IMR-90 (cell line): ENCODE data around the gene FRMPD4. TPM values are rescaled to one million over a fixed set of nuclear protein-coding genes. Genes with fewer than 3 reads are reported as not detected.

Source experiments
- ATAC-seq: fragments of 200-7000 bp; cut with Tn5 transposase; 2 replicates; pipeline ENCODE4 v1.9.1; 2020; ENCODE audit warnings: low read depth, mild to moderate bottlenecking, moderate library complexity
- BruUV-seq: library from RNA; stranded (reverse); fragments of 400-500 nt; replicated peaks from 2 replicates; lab custom pipeline; 2021; lab: Mats Ljungman, UMichigan
- CTCF ChIA-PET: fragments of 300-600 bp; formaldehyde crosslinking; extraction: SDS; loops from one replicate; lab custom pipeline; 2021; ENCODE audit warnings: antibody characterized with exemption; lab: Yijun Ruan, JAX
- POLR2A ChIA-PET: fragments of 300-600 bp; sonication (Branson Sonifier 250); formaldehyde crosslinking; loops from one replicate; lab custom pipeline; 2022; ENCODE audit warnings: antibody characterized with exemption; ENCODE audit not compliant: unreplicated experiment; lab: Charles Lee
- DNase-seq: peaks from one replicate; pipeline ENCODE4 v3.0.0; 2013
- H2AFZ ChIP-seq: replicated peaks from 2 replicates; pipeline ENCODE3; 2013; ENCODE audit warnings: low read length, mild to moderate bottlenecking; ENCODE audit not compliant: poor library complexity
- H2AK5ac ChIP-seq: 2 replicates; pipeline ENCODE4 v1.6.1; 2013; ENCODE audit warnings: low read depth, low read length, inconsistent platforms
- H2AK9ac ChIP-seq: replicated peaks from 2 replicates; pipeline ENCODE3; 2013; ENCODE audit warnings: mild to moderate bottlenecking, low read depth, low read length, moderate library complexity; ENCODE audit not compliant: poor library complexity
- H2BK120ac ChIP-seq: 2 replicates; pipeline ENCODE4 v1.6.1; 2013; ENCODE audit warnings: low read depth, low read length, inconsistent platforms
- H2BK15ac ChIP-seq: 3 replicates; pipeline ENCODE4 v1.6.1; 2013; ENCODE audit warnings: low read depth, low read length, inconsistent platforms
- H2BK20ac ChIP-seq: 2 replicates; pipeline ENCODE4 v1.6.1; 2013; ENCODE audit warnings: low read depth, mild to moderate bottlenecking, inconsistent platforms, low read length, moderate library complexity
- H2BK5ac ChIP-seq: 2 replicates; pipeline ENCODE4 v1.6.1; 2013; ENCODE audit warnings: mild to moderate bottlenecking, low read depth, low read length, inconsistent platforms; ENCODE audit not compliant: poor library complexity, severe bottlenecking
- H3K14ac ChIP-seq: replicated peaks from 2 replicates; pipeline ENCODE4 v1.6.1; 2013; ENCODE audit warnings: low read depth, low read length, inconsistent platforms
- H3K18ac ChIP-seq: 2 replicates; pipeline ENCODE4 v1.6.1; 2013; ENCODE audit warnings: low read depth, low read length, control low read depth
- H3K23ac ChIP-seq: 2 replicates; pipeline ENCODE4 v1.6.1; 2013; ENCODE audit warnings: low read depth, low read length, inconsistent platforms
- H3K27ac ChIP-seq: 2 replicates; pipeline ENCODE4 v1.5.1; 2013; ENCODE audit warnings: mild to moderate bottlenecking, control low read depth, low read length; ENCODE audit not compliant: insufficient read depth
- H3K27me3 ChIP-seq: 2 replicates; pipeline ENCODE4 v1.6.1; 2013; ENCODE audit warnings: low read length; ENCODE audit not compliant: control insufficient read depth, insufficient read depth
- H3K36me3 ChIP-seq: 2 replicates; pipeline ENCODE4 v1.6.1; 2013; ENCODE audit warnings: low read length, mixed read lengths; ENCODE audit not compliant: control insufficient read depth, insufficient read depth
- H3K4ac ChIP-seq: 2 replicates; pipeline ENCODE4 v1.6.1; 2013; ENCODE audit warnings: low read depth, low read length, inconsistent platforms
- H3K4me1 ChIP-seq: 2 replicates; pipeline ENCODE4 v1.6.1; 2013; ENCODE audit warnings: low read length, mixed read lengths; ENCODE audit not compliant: control insufficient read depth, insufficient read depth
- H3K4me2 ChIP-seq: 2 replicates; pipeline ENCODE4 v1.6.1; 2013; ENCODE audit warnings: low read depth, mild to moderate bottlenecking, control low read depth, low read length, moderate library complexity
- H3K4me3 ChIP-seq: 2 replicates; pipeline ENCODE4 v1.5.1; 2013; ENCODE audit warnings: low read depth, mild to moderate bottlenecking, control low read depth, low read length, moderate library complexity; ENCODE audit not compliant: insufficient read depth
- H3K56ac ChIP-seq: 2 replicates; pipeline ENCODE4 v1.6.1; 2013; ENCODE audit warnings: low read length, inconsistent platforms; ENCODE audit not compliant: insufficient read depth; ENCODE audit errors: extremely low read depth
- H3K79me1 ChIP-seq, 2 experiments: 2 replicates each; pipeline ENCODE4 v1.6.1; 2013; ENCODE audit warnings: low read length in 2 of 2, inconsistent platforms in 1 of 2, low read depth in 1 of 2
- H3K9ac ChIP-seq: 2 replicates; pipeline ENCODE4 v1.6.1; 2013; ENCODE audit warnings: low read depth, low read length, control low read depth
- H3K9me1 ChIP-seq: 2 replicates; pipeline ENCODE4 v1.6.1; 2013; ENCODE audit warnings: low read length, inconsistent platforms; ENCODE audit not compliant: insufficient read depth
- H3K9me3 ChIP-seq: 2 replicates; pipeline ENCODE4 v1.6.1; 2013; ENCODE audit warnings: low read length; ENCODE audit not compliant: control insufficient read depth, insufficient read depth
- H4K20me1 ChIP-seq: 2 replicates; pipeline ENCODE4 v1.6.1; 2013; ENCODE audit warnings: low read length, inconsistent platforms; ENCODE audit not compliant: insufficient read depth
- H4K5ac ChIP-seq: 2 replicates; pipeline ENCODE4 v1.6.1; 2013; ENCODE audit warnings: mild to moderate bottlenecking, low read depth, low read length, control low read depth
- H4K8ac ChIP-seq, 2 experiments: 2 replicates each; pipeline ENCODE4 v1.6.1; 2013; ENCODE audit warnings: low read depth in 2 of 2, low read length in 2 of 2, control low read depth in 1 of 2, inconsistent platforms in 1 of 2
- H4K91ac ChIP-seq: 2 replicates; pipeline ENCODE4 v1.6.1; 2013; ENCODE audit warnings: low read depth, low read length, inconsistent platforms; ENCODE audit not compliant: insufficient read depth
- BHLHE40 ChIP-seq: fragments of 150-350 bp; IDR thresholded peaks from 2 replicates; pipeline ENCODE4 v1.6.1; 2016; ENCODE audit warnings: mild to moderate bottlenecking, low read depth, low read length
- CEBPB ChIP-seq: IDR thresholded peaks from 2 replicates; pipeline ENCODE4 v1.6.1; 2012; ENCODE audit warnings: low read depth, low read length, improper control_type of control experiment
- CHD1 ChIP-seq: IDR thresholded peaks from 2 replicates; pipeline ENCODE4 v1.6.1; 2012; ENCODE audit warnings: low read depth, low read length, improper control_type of control experiment
- ELK1 ChIP-seq: fragments of 150-350 bp; IDR thresholded peaks from 2 replicates; pipeline ENCODE4 v1.6.1; 2016; ENCODE audit warnings: low read depth, mild to moderate bottlenecking, low read length, moderate library complexity, borderline replicate concordance
- FOS ChIP-seq: fragments of 150-350 bp; IDR thresholded peaks from 2 replicates; pipeline ENCODE4 v1.6.1; 2016; ENCODE audit warnings: low read depth, low read length
- MAFK ChIP-seq: IDR thresholded peaks from 2 replicates; pipeline ENCODE4 v1.6.1; 2012; ENCODE audit warnings: low read depth, low read length, improper control_type of control experiment
- MAZ ChIP-seq: IDR thresholded peaks from 2 replicates; pipeline ENCODE4 v1.6.1; 2012; ENCODE audit warnings: low read depth, mild to moderate bottlenecking, low read length, improper control_type of control experiment, moderate library complexity, borderline replicate concordance
- MXI1 ChIP-seq: IDR thresholded peaks from 2 replicates; pipeline ENCODE4 v1.6.1; 2012; ENCODE audit warnings: low read depth, mild to moderate bottlenecking, low read length, moderate library complexity, borderline replicate concordance
- NFE2L2 ChIP-seq: fragments of 150-350 bp; IDR thresholded peaks from 2 replicates; pipeline ENCODE4 v1.6.1; 2016; ENCODE audit warnings: low read depth, mild to moderate bottlenecking, low read length
- POLR2A ChIP-seq: IDR thresholded peaks from 2 replicates; pipeline ENCODE4 v1.6.1; 2012; ENCODE audit warnings: mild to moderate bottlenecking, low read depth, low read length
- RAD21 ChIP-seq: IDR thresholded peaks from 2 replicates; pipeline ENCODE4 v1.6.1; 2012; ENCODE audit warnings: low read length, improper control_type of control experiment
- RCOR1 ChIP-seq: IDR thresholded peaks from 2 replicates; pipeline ENCODE4 v1.6.1; 2012; ENCODE audit warnings: mild to moderate bottlenecking, low read length, improper control_type of control experiment; ENCODE audit not compliant: insufficient replicate concordance
- RFX5 ChIP-seq: IDR thresholded peaks from 2 replicates; pipeline ENCODE4 v1.8.0; 2012; ENCODE audit warnings: low read depth, mild to moderate bottlenecking, low read length, moderate library complexity
- SMC3 ChIP-seq: fragments of 150-350 bp; IDR thresholded peaks from 2 replicates; pipeline ENCODE4 v1.6.1; 2016; ENCODE audit warnings: low read depth, mild to moderate bottlenecking, antibody characterized with exemption, low read length, moderate library complexity
- WGBS, 2 experiments: methylation state at CpG; one replicate each; pipeline versions ENCODE4 v1.1.5 to v1.1.7; 2013; ENCODE audit warnings: missing lambda C conversion rate in 2 of 2; ENCODE audit not compliant: insufficient read length in 1 of 2; ENCODE audit errors: extremely low coverage in 2 of 2; 5-methylcytosine and 5-hydroxymethylcytosine counted together
- dilution Hi-C: fragments of 300-500 bp; cut with HindIII; formaldehyde crosslinking; loops from one replicate; pipeline ENCODE4 v1.14.3; 2018; ENCODE audit warnings: low sequenced_read_pairs; ENCODE audit not compliant: unreplicated experiment
- in situ Hi-C: fragments of 300-500 bp; cut with MboI; formaldehyde crosslinking; loops from 3 replicates; pipeline ENCODE4 v1.14.3; 2019; ENCODE audit warnings: low sequenced_read_pairs, inconsistent platforms, mixed read lengths
- intact Hi-C: fragments of 100-400 bp; cut with micrococcal nuclease; formaldehyde crosslinking; loops from 2 replicates; pipeline ENCODE4 v1.10.0; 2022
- polyA plus RNA-seq, 3 experiments: library from polyadenylated mRNA; depleted of rRNA; stranded (reverse); fragments of >200 nt; gene quantifications; 2 replicates each; pipeline ENCODE4 v1.2.3, GENCODE V29; 2012; ENCODE audit warnings: low replicate concordance in 1 of 3
- total RNA-seq: library from RNA; depleted of rRNA; stranded (reverse); fragments of >200 nt; gene quantifications from 2 replicates; pipeline ENCODE4 v1.2.3, GENCODE V29; 2012
- TF ChIP-seq, protein P1 (sequence below): conservative IDR thresholded peaks from 2 replicates; pipeline ENCODE4 v1.5.1; 2012; ENCODE audit warnings: mild to moderate bottlenecking, low read depth, low read length, improper control_type of control experiment
- TF ChIP-seq, protein P2 (sequence below): fragments of 150-350 bp; IDR thresholded peaks from 2 replicates; pipeline ENCODE4 v1.6.1; 2017; ENCODE audit warnings: mild to moderate bottlenecking, antibody characterized with exemption, low read length, low read depth

The FRMPD4 gene
- total and polyA plus RNA-seq, 2 of the 4 experiments (the other 2 are of a cell fraction), result 0.53 to 1.1 TPM

GRCh38 chrX:12463873-12464272, 325.6 kb downstream of the FRMPD4 start:
- H3K4me3 ChIP-seq, result no peak overlapping the region
- BruUV-seq, result no TSS peak
- in situ Hi-C loops, result no loop called here
- no peak overlapping the region for H2AK5ac ChIP-seq
- DNase-seq, result no peak
- no peaks in the 10 kb centered on the region for H3K79me1 ChIP-seq
- no peak overlapping the region for H3K27ac ChIP-seq
- no peak overlapping the region for H4K8ac ChIP-seq
- no peak overlapping the region for H2AFZ ChIP-seq
- ATAC-seq, result no peak
- H3K23ac ChIP-seq, result no peak overlapping the region
- no peak overlapping the region for H3K14ac ChIP-seq
- no peak overlapping the region for H3K4me2 ChIP-seq
- H3K9me1 ChIP-seq, result no peaks in the 10 kb centered on the region
- ChIA-PET POLR2A (no interaction called here), CTCF (no interaction called here)
- no peak overlapping the region for H2BK20ac ChIP-seq
- H2BK120ac ChIP-seq, result no peak overlapping the region
- WGBS, 2 experiments, result no CpG with 5 or more reads among the region's 2 CpGs
- H3K27me3 ChIP-seq, result no peaks in the 10 kb centered on the region
- no peak overlapping the region for H2BK5ac ChIP-seq
- H4K20me1 ChIP-seq, result no peaks in the 10 kb centered on the region
- H3K36me3 ChIP-seq, result no peaks in the 10 kb centered on the region
- H3K18ac ChIP-seq, result no peak overlapping the region
- H2AK9ac ChIP-seq, result no peak overlapping the region
- no peak overlapping the region for H3K56ac ChIP-seq
- intact Hi-C loops, result no loop called here
- no peak for TF ChIP-seq SMC3
- TF ChIP-seq, protein P1, sequence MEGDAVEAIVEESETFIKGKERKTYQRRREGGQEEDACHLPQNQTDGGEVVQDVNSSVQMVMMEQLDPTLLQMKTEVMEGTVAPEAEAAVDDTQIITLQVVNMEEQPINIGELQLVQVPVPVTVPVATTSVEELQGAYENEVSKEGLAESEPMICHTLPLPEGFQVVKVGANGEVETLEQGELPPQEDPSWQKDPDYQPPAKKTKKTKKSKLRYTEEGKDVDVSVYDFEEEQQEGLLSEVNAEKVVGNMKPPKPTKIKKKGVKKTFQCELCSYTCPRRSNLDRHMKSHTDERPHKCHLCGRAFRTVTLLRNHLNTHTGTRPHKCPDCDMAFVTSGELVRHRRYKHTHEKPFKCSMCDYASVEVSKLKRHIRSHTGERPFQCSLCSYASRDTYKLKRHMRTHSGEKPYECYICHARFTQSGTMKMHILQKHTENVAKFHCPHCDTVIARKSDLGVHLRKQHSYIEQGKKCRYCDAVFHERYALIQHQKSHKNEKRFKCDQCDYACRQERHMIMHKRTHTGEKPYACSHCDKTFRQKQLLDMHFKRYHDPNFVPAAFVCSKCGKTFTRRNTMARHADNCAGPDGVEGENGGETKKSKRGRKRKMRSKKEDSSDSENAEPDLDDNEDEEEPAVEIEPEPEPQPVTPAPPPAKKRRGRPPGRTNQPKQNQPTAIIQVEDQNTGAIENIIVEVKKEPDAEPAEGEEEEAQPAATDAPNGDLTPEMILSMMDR, result no peak
- no peak for TF ChIP-seq CHD1
- TF ChIP-seq BHLHE40, result no peak
- TF ChIP-seq MXI1, result no peak
- no peak for TF ChIP-seq RFX5
- TF ChIP-seq MAFK, result no peak
- no peak for TF ChIP-seq ELK1
- no peak for TF ChIP-seq MAZ
- TF ChIP-seq NFE2L2, result no peak
- TF ChIP-seq FOS, result no peak
- TF ChIP-seq POLR2A, result no peak
- TF ChIP-seq RCOR1, result no peak
- TF ChIP-seq, protein P2, sequence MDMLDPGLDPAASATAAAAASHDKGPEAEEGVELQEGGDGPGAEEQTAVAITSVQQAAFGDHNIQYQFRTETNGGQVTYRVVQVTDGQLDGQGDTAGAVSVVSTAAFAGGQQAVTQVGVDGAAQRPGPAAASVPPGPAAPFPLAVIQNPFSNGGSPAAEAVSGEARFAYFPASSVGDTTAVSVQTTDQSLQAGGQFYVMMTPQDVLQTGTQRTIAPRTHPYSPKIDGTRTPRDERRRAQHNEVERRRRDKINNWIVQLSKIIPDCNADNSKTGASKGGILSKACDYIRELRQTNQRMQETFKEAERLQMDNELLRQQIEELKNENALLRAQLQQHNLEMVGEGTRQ, result no peak
- TF ChIP-seq CEBPB, result no peak
- TF ChIP-seq RAD21, result no peak
- H3K4ac ChIP-seq, result no peak overlapping the region
- H4K91ac ChIP-seq, result no peak overlapping the region
- H4K5ac ChIP-seq, result no peak overlapping the region
- no peak overlapping the region for H3K9ac ChIP-seq
- no peaks in the 10 kb centered on the region for H3K9me3 ChIP-seq
- H3K4me1 ChIP-seq, result no peaks in the 10 kb centered on the region
- H2BK15ac ChIP-seq, result no peak overlapping the region
- dilution Hi-C loops, result no loop called here
